Measurements from ENCODE around the gene CD79B. TPM values are rescaled to one million over a fixed set of nuclear protein-coding genes. Genes with fewer than 3 reads are reported as not detected.

CD79B gene
- polyA plus RNA-seq, 1 donor from 2014 or later = not detected

DNA sequence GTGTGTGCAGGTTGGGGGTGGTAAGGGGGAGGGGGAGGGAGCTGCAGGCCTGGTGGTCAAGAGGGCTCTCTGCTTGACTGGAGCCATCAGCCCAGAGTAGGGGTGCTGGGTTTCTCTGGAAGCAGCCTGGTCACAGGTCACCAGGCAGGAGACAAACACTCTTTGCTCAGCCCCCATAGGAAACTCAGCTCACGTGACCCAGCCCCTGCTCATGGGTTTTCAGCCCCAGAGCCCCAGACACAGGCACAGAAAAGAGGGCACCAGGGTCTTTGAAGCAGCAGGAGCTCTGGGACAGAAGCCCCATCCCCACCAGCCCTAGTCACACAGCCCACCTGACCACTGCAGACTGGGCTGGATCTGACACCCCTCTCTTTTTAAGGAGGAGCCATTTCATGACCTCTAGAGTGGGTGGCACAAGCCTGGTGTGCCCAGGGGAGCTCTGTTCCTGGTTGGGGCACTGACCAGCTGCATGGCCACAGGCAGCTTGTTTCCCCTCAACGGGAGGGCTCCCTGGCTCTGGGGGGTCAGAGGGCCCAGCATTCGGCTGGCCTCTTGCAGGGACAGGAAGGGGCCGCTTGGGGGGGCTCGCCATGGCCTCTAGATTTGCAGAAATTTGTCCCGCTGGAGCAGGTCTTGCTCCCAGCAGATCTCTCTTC, 13.8 kb upstream of the CD79B start:
- H3K9me3 ChIP-seq (ENCODE audit: low read length) = peaks cover 3% of the 10 kb centered on the region
- no peaks in the 10 kb centered on the region for H3K9me2 ChIP-seq (ENCODE audit: insufficient read depth, low read length)
- H4K20me1 ChIP-seq (ENCODE audit: insufficient read depth) = no peaks in the 10 kb centered on the region
- H3K36me3 ChIP-seq (ENCODE audit: insufficient read depth, low read length) = no peaks in the 10 kb centered on the region
- no peak overlapping the region for H2AFZ ChIP-seq (ENCODE audit: low read depth, low read length)
- no peaks in the 10 kb centered on the region for H3K79me2 ChIP-seq (replicated peaks; ENCODE audit: insufficient read depth, low read length)
- H3K4me2 ChIP-seq (ENCODE audit: low read length) = no peak overlapping the region
- TF ChIP-seq EZH2 (IDR thresholded peaks at IDR 0.05; ENCODE audit: borderline replicate concordance, insufficient read depth, low read length, poor library complexity, severe bottlenecking) (no peak), TAF1 (IDR thresholded peaks at IDR 0.05; ENCODE audit: low read depth) (no peak), EP300 (conservative IDR thresholded peaks at IDR 0.05; ENCODE audit: poor library complexity, severe bottlenecking) (no peak), MXI1 (conservative IDR thresholded peaks at IDR 0.05; ENCODE audit: poor library complexity, severe bottlenecking) (no peak), POLR2AphosphoS5 (IDR thresholded peaks at IDR 0.05) (no peak), RAD21 (conservative IDR thresholded peaks at IDR 0.05) (no peak), SMC3 (conservative IDR thresholded peaks at IDR 0.05; ENCODE audit: poor library complexity) (no peak)
- TF ChIP-seq, protein P1, sequence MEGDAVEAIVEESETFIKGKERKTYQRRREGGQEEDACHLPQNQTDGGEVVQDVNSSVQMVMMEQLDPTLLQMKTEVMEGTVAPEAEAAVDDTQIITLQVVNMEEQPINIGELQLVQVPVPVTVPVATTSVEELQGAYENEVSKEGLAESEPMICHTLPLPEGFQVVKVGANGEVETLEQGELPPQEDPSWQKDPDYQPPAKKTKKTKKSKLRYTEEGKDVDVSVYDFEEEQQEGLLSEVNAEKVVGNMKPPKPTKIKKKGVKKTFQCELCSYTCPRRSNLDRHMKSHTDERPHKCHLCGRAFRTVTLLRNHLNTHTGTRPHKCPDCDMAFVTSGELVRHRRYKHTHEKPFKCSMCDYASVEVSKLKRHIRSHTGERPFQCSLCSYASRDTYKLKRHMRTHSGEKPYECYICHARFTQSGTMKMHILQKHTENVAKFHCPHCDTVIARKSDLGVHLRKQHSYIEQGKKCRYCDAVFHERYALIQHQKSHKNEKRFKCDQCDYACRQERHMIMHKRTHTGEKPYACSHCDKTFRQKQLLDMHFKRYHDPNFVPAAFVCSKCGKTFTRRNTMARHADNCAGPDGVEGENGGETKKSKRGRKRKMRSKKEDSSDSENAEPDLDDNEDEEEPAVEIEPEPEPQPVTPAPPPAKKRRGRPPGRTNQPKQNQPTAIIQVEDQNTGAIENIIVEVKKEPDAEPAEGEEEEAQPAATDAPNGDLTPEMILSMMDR (IDR thresholded peaks at IDR 0.05; ENCODE audit: poor library complexity, severe bottlenecking) = no peak
- TF ChIP-seq, protein P2, sequence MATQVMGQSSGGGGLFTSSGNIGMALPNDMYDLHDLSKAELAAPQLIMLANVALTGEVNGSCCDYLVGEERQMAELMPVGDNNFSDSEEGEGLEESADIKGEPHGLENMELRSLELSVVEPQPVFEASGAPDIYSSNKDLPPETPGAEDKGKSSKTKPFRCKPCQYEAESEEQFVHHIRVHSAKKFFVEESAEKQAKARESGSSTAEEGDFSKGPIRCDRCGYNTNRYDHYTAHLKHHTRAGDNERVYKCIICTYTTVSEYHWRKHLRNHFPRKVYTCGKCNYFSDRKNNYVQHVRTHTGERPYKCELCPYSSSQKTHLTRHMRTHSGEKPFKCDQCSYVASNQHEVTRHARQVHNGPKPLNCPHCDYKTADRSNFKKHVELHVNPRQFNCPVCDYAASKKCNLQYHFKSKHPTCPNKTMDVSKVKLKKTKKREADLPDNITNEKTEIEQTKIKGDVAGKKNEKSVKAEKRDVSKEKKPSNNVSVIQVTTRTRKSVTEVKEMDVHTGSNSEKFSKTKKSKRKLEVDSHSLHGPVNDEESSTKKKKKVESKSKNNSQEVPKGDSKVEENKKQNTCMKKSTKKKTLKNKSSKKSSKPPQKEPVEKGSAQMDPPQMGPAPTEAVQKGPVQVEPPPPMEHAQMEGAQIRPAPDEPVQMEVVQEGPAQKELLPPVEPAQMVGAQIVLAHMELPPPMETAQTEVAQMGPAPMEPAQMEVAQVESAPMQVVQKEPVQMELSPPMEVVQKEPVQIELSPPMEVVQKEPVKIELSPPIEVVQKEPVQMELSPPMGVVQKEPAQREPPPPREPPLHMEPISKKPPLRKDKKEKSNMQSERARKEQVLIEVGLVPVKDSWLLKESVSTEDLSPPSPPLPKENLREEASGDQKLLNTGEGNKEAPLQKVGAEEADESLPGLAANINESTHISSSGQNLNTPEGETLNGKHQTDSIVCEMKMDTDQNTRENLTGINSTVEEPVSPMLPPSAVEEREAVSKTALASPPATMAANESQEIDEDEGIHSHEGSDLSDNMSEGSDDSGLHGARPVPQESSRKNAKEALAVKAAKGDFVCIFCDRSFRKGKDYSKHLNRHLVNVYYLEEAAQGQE (IDR thresholded peaks at IDR 0.05; ENCODE audit: borderline replicate concordance) = no peak
- H3K9ac ChIP-seq (ENCODE audit: low read length) = no peak overlapping the region
- no peaks in the 10 kb centered on the region for H3F3A ChIP-seq (ENCODE audit: insufficient read depth, low read length, poor library complexity, severe bottlenecking)
- H3K4me3 ChIP-seq (ENCODE audit: low read length) = no peak overlapping the region
- no peak overlapping the region for H3K27ac ChIP-seq (ENCODE audit: low read length)
- H3K27me3 ChIP-seq (ENCODE audit: insufficient read depth, low read depth, low read length) = no peaks in the 10 kb centered on the region

DNA sequence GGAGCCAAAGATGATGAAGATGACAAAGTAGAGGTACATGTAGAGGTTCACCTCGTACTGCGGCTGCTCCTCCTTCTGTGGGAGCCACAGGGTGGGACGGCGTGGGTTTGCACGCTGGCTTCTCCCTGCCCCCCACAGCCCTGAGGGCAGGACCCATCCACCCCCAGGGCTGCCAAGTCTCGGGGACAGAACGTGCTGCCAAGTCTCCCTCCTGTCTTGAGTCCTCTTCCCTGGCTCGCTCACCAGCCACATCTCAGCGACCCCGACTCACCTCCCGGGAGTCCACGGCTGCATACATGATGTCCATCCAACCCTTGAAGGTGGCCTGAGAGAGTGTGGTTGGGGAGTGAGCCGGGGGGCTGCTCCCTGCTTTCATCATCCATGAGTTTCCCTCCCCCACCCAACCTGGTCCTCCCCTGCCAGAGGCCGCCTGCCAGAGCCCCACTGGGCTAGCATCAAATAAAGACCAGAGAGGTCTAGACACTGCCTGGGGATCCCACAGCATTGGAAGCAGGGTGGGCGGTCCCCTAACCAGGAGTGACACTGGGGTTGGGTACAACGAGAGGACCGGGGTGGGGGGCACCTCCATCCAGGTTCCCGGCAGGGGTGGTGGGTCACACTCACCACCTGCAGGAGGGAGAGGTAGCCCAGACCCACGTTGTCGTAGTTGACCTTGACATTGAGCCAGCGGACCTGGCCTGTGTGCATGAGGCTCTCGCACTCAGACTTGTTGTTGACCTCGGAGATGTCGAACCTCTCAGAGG, 12.8 kb upstream of the CD79B start:
- no peaks in the 10 kb centered on the region for H3K36me3 ChIP-seq (ENCODE audit: insufficient read depth, low read length)
- H3K9ac ChIP-seq (ENCODE audit: low read length) = no peak overlapping the region
- H2AFZ ChIP-seq (ENCODE audit: low read depth, low read length) = no peak overlapping the region
- H3K79me2 ChIP-seq (replicated peaks; ENCODE audit: insufficient read depth, low read length) = no peaks in the 10 kb centered on the region
- TF ChIP-seq, protein P1 (IDR thresholded peaks at IDR 0.05; ENCODE audit: poor library complexity, severe bottlenecking) = no peak
- TF ChIP-seq POLR2AphosphoS5 (IDR thresholded peaks at IDR 0.05) (no peak), TAF1 (IDR thresholded peaks at IDR 0.05; ENCODE audit: low read depth) (no peak), SMC3 (conservative IDR thresholded peaks at IDR 0.05; ENCODE audit: poor library complexity) (no peak), MXI1 (conservative IDR thresholded peaks at IDR 0.05; ENCODE audit: poor library complexity, severe bottlenecking) (no peak), EZH2 (IDR thresholded peaks at IDR 0.05; ENCODE audit: borderline replicate concordance, insufficient read depth, low read length, poor library complexity, severe bottlenecking) (no peak), EP300 (conservative IDR thresholded peaks at IDR 0.05; ENCODE audit: poor library complexity, severe bottlenecking) (no peak), RAD21 (conservative IDR thresholded peaks at IDR 0.05) (no peak)
- TF ChIP-seq, protein P2 (IDR thresholded peaks at IDR 0.05; ENCODE audit: borderline replicate concordance) = no peak
- no peaks in the 10 kb centered on the region for H4K20me1 ChIP-seq (ENCODE audit: insufficient read depth)
- no peak overlapping the region for H3K4me3 ChIP-seq (ENCODE audit: low read length)
- no peak overlapping the region for H3K4me2 ChIP-seq (ENCODE audit: low read length)
- no peaks in the 10 kb centered on the region for H3F3A ChIP-seq (ENCODE audit: insufficient read depth, low read length, poor library complexity, severe bottlenecking)
- no peaks in the 10 kb centered on the region for H3K9me2 ChIP-seq (ENCODE audit: insufficient read depth, low read length)
- H3K9me3 ChIP-seq (ENCODE audit: low read length) = peaks cover 3% of the 10 kb centered on the region
- no peak overlapping the region for H3K27ac ChIP-seq (ENCODE audit: low read length)
- no peaks in the 10 kb centered on the region for H3K27me3 ChIP-seq (ENCODE audit: insufficient read depth, low read depth, low read length)

Measured in neural cell (in vitro differentiated cells).